ENCODE data around the gene STX1A.
A peak's percentile ranks its signal among the peaks of the same experiment; 100 is the strongest.

Gene STX1A

GRCh38 chr7:73718905-73719805 is at the start of gene STX1A:
Gene STX1A (minus strand): TSS chr7:73719669. CDS start chr7:73719631, 38 bp downstream.
- TF ChIP-seq, protein P1, sequence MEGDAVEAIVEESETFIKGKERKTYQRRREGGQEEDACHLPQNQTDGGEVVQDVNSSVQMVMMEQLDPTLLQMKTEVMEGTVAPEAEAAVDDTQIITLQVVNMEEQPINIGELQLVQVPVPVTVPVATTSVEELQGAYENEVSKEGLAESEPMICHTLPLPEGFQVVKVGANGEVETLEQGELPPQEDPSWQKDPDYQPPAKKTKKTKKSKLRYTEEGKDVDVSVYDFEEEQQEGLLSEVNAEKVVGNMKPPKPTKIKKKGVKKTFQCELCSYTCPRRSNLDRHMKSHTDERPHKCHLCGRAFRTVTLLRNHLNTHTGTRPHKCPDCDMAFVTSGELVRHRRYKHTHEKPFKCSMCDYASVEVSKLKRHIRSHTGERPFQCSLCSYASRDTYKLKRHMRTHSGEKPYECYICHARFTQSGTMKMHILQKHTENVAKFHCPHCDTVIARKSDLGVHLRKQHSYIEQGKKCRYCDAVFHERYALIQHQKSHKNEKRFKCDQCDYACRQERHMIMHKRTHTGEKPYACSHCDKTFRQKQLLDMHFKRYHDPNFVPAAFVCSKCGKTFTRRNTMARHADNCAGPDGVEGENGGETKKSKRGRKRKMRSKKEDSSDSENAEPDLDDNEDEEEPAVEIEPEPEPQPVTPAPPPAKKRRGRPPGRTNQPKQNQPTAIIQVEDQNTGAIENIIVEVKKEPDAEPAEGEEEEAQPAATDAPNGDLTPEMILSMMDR (IDR thresholded peaks at IDR 0.05): no peak
- H3K4me3 ChIP-seq: peak within 1 kb of the TSS; percentile 98
- DNase-seq (ENCODE audit: low spot score): no peak
- peak within 1 kb of the TSS; percentile 45 to 46 for H3K27ac ChIP-seq

DNA sequence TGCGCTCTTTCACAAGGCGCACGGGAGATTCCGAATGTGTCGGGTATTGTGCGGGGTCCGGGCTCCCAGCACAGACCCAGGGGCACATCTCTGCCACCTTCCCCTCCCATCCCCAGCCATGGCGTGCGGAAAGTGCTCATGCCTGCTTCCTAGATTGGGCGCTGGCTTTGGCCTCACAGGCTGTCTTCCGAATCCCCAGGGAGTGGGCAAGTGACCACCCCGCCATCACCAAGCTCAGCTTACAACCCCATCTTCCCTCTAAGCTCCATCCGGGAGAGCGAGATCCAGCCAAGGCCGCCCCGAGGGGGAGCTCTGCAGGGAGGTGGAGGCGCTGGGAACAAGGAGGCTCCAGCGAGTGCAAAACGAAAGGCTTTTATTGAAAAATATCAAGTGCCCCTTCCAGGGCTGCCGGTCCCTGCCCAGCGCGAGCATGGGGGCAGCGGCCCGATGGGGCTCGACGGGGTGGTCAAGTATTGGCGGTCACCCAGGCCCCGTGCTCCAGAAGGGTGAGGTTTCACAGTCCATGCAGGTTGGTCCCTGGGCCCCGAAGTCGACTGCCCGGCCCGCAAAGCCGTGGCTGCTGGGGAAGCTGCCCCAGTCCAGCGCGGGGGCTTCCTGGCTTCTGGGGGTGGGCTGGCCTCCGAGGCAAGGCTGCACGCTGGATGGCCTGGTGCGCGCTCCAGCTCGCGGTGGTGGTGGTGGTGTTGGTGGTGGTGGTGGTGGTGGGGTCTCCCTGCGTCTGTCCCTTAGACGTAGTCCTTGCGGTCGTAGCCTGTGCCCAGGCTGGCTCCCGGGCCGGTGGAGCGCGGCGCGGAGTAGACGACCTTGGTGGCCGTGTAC is 49.4 kb upstream of the STX1A start:
- no peak overlapping the region for H3K27ac ChIP-seq
- peak overlapping the region; percentile 58 for H3K4me3 ChIP-seq
- DNase-seq (ENCODE audit: low spot score): no peak

GRCh38 chr7:73766556-73767229 is 47.2 kb upstream of the STX1A start:
- DNase-seq (ENCODE audit: low spot score): no peak
- Histone ChIP-seq H3K27ac (no peak overlapping the region), H3K4me3 (no peak overlapping the region)
- TF ChIP-seq, protein P1 (IDR thresholded peaks at IDR 0.05): no peak

More for the DNA sequence above, 49.4 kb upstream of the STX1A start:
- TF ChIP-seq, protein P1 (IDR thresholded peaks at IDR 0.05): no peak

DNA sequence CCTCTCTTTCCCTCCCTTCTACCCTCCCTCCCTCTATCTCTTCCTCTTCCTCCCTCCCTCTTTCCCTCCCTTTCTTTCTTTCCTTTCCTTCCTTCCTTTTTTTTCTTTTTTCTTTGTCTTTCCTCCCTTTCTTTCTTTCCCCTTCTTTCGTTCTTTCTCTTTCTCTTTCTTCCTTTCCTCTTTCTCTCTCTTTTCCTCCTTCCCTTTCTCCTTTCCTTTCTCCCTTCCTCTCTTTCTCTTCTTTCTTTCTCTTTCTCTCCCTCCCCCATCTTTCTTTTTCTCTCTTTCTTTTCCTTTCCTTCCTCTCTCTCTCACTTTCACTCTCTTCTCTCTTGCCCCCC is 43.2 kb upstream of the STX1A start:
- TF ChIP-seq, protein P1 (IDR thresholded peaks at IDR 0.05): no peak
- DNase-seq (ENCODE audit: low spot score): no peak
- Histone ChIP-seq H3K27ac (no peak overlapping the region), H3K4me3 (no peak overlapping the region)

- no peak for DNase-seq (ENCODE audit: low spot score)
- H3K27ac ChIP-seq: no peak overlapping the region
- no peak overlapping the region for H3K4me3 ChIP-seq
- TF ChIP-seq, protein P1 (IDR thresholded peaks at IDR 0.05): no peak
Observed at GRCh38 chr7:73761854-73762658, 42.6 kb upstream of the STX1A start.

GRCh38 chr7:73758581-73759138 is 39.2 kb upstream of the STX1A start:
- TF ChIP-seq, protein P1 (IDR thresholded peaks at IDR 0.05): no peak
- Histone ChIP-seq H3K27ac (no peak overlapping the region), H3K4me3 (no peak overlapping the region)
- no peak for DNase-seq (ENCODE audit: low spot score)
